ENCODE measurements around the gene CHMP2A.

- no peak for TF ChIP-seq POLR2A (IDR thresholded peaks at IDR 0.05)
- TF ChIP-seq CTCF (IDR thresholded peaks at IDR 0.05) = no peak
These were observed 17.8 kb downstream of the CHMP2A start for GRCh38 chr19:58536852-58537798.

Data from prostate gland (tissue), 2 donors.